Heart left ventricle (tissue), 16 donors: ENCODE results near the gene ESR2. TPM values are rescaled to one million over a fixed set of nuclear protein-coding genes. Genes with fewer than 3 reads are reported as not detected.

ENCODE experiments used
- ATAC-seq, 4 donors: fragments of 200-7000 bp; cut with Tn5 transposase; one replicate each; pipeline ENCODE4 v1.9.1; 2020 to 2022; ENCODE audit warnings: moderate library complexity in 4 of 4, mild to moderate bottlenecking in 3 of 4, moderate number of reproducible peaks in 1 of 4
- DNase-seq, 5 donors: peaks; one replicate each; pipeline ENCODE4 v3.0.0-alpha.2; 2020
- H3K27ac ChIP-seq, 12 donors: fragments of 200-600 bp; sonication (generic) in 4 of 12; one replicate each; pipeline versions ENCODE4 v1.5.0 to v1.8.0; 2016 to 2022; ENCODE audit warnings: mild to moderate bottlenecking in 2 of 12
- H3K27me3 ChIP-seq, 9 donors: fragments of 200-600 bp; sonication (generic) in 2 of 9; one replicate each; pipeline versions ENCODE4 v1.5.1 to v1.8.0; 2016 to 2022; ENCODE audit warnings: mild to moderate bottlenecking in 3 of 9
- H3K36me3 ChIP-seq, 9 donors: fragments of 200-600 bp; sonication (generic) in 2 of 9; one replicate each; pipeline versions ENCODE4 v1.5.0 to v1.8.0; 2018 to 2022; ENCODE audit warnings: mild to moderate bottlenecking in 2 of 9
- H3K4me1 ChIP-seq, 12 donors: fragments of 200-600 bp; sonication (generic) in 4 of 12; one replicate each; pipeline versions ENCODE4 v1.5.0 to v1.8.0; 2016 to 2022; ENCODE audit warnings: mild to moderate bottlenecking in 3 of 12
- H3K4me3 ChIP-seq, 12 donors: fragments of 200-600 bp; sonication (generic) in 4 of 12; one replicate each; pipeline versions ENCODE4 v1.5.0 to v1.8.0; 2017 to 2022; ENCODE audit warnings: mild to moderate bottlenecking in 9 of 12, moderate library complexity in 4 of 12
- H3K9me3 ChIP-seq, 12 donors: fragments of 200-600 bp; sonication (generic) in 4 of 12; one replicate each; pipeline versions ENCODE4 v1.5.0 to v1.8.0; 2016 to 2022; ENCODE audit warnings: mild to moderate bottlenecking in 1 of 12
- CTCF ChIP-seq, 12 donors: fragments of 200-600 bp; sonication (generic) in 4 of 12; IDR thresholded peaks; one replicate each; pipeline versions ENCODE4 v1.5.0 to v1.8.0; 2018 to 2022; ENCODE audit warnings: antibody characterized with exemption in 12 of 12, mild to moderate bottlenecking in 5 of 12
- POLR2A ChIP-seq, 2 donors: fragments of 450-650 bp; IDR thresholded peaks; one replicate each; pipeline ENCODE4 v1.6.1; 2017; ENCODE audit warnings: antibody characterized with exemption in 2 of 2, mild to moderate bottlenecking in 2 of 2, moderate library complexity in 2 of 2
- WGBS, 4 donors: extraction: QIAGEN DNeasy Blood & Tissue Kit in 2 of 4; methylation state at CpG; one replicate each; pipeline versions ENCODE4 v1.1.5 to v1.1.7; 2013 to 2018; 5-methylcytosine and 5-hydroxymethylcytosine counted together
- intact Hi-C, 10 donors: fragments of 100-400 bp; cut with DNase I; formaldehyde crosslinking; loops; one replicate each; pipeline versions ENCODE4 v1.11.1 to v1.14.2; 2022
- polyA plus RNA-seq, 2 donors: library from polyadenylated mRNA; stranded (reverse); fragments of 200-250 nt; gene quantifications; one replicate each; pipeline ENCODE4 v1.2.3, GENCODE V29; 2013
- total RNA-seq, 9 donors: library from RNA; depleted of rRNA in 2 of 9; stranded (reverse); fragments of >200 nt in 2 of 9; fragmentation: NEBNext Ultra II Directional in 3 of 9; extraction: Animal tissue kit (Norgen Biotek cat#: 25700) in 3 of 9; gene quantifications; one replicate each; pipeline versions ENCODE4 v1.1.0 to v1.2.4, GENCODE V29; 2016 to 2023
- donor health status: ischemic (EF 13 %, LVEDD 7.1; RV severe dilation, severe dysfunction).
- donor health status: healthy with polysubstance abuse.
- donor health status: DM: no; HTN: yes; CAD: no.
- donor health status: DM: no; HTN: no; CAD: no.
- donor health status: ischemic (EF 25% LVEDD 6.9; RV normal size, moderate dysfunction).
- donor health status: ischemic (EF 25% LVEDD 5.7; RV mildly dilated, moderate dysfunction).
- donor health status: healthy.
- donor health status: DM: yes; HTN: yes; CAD: no.
- donor health status: ischemic (EF 35%, LVEDD 5.7; RV mildly dilated, moderate dysfunction).
- donor health status: nonischemic (EF 11% LVEDD 7.7; RV severe dilation, severe dysfunction).
- donor health status: DM: yes; HTN: yes; CAD: no.
- donor health status: PGD.
- donor health status: ischemic (EF 29% LVEDD 5.4; RV normal size, mild dysfunction).
- donor health status: nonischemic (EF 23%, LVEDD 6.1; RV moderate dilation, normal function).

ESR2 gene
- total and polyA plus RNA-seq, 11 donors: 0.15 to 1.7 (median 0.61) TPM

- intact Hi-C loops: no loop called here
- Histone ChIP-seq H3K4me1 (no peaks in the 10 kb centered on the region), H3K36me3 (no peaks in the 10 kb centered on the region), H3K27me3 (no peaks in the 10 kb centered on the region), H3K27ac (no peak overlapping the region), H3K9me3 (no peaks in the 10 kb centered on the region), H3K4me3 (no peak overlapping the region)
- 71 to 79% (median 77%) methylated on average over 2 of the region's 2 CpGs for WGBS, 4 donors
- DNase-seq: no peak
- ATAC-seq: no peak
- TF ChIP-seq CTCF (IDR thresholded peaks at IDR 0.05): no peak
- no peak for TF ChIP-seq POLR2A (IDR thresholded peaks at IDR 0.05)
These were observed 12.4 kb downstream of the ESR2 start for GRCh38 chr14:64281805-64282204.

- Histone ChIP-seq H3K9me3 (no peaks in the 10 kb centered on the region), H3K4me1 (no peaks in the 10 kb centered on the region), H3K4me3 (no peak overlapping the region), H3K27me3 (no peaks in the 10 kb centered on the region), H3K36me3 (no peaks in the 10 kb centered on the region), H3K27ac (no peak overlapping the region)
- WGBS, 4 donors: 67 to 79% (median 69%) methylated on average over 15 of the region's 15 CpGs
- ATAC-seq: no peak
- intact Hi-C loops: no loop called here
- TF ChIP-seq POLR2A (IDR thresholded peaks at IDR 0.05) (no peak), CTCF (IDR thresholded peaks at IDR 0.05) (no peak)
- no peak for DNase-seq
These were observed 14.2 kb downstream of the ESR2 start for GRCh38 chr14:64279704-64280668.

GRCh38 chr14:64278458-64278857 is 15.7 kb downstream of the ESR2 start:
- 59 to 71% (median 69%) methylated on average over 2 of the region's 2 CpGs for WGBS, 4 donors
- H3K4me3 ChIP-seq: no peak overlapping the region
- DNase-seq (no peak), ATAC-seq (no peak)
- H3K4me1 ChIP-seq: no peaks in the 10 kb centered on the region
- intact Hi-C loops: no loop called here
- no peaks in the 10 kb centered on the region for H3K36me3 ChIP-seq
- H3K27me3 ChIP-seq: no peaks in the 10 kb centered on the region
- H3K9me3 ChIP-seq: peaks cover 0 to 4% (median 0%) of the 10 kb centered on the region in 12 donors
- TF ChIP-seq CTCF (IDR thresholded peaks at IDR 0.05) (no peak), POLR2A (IDR thresholded peaks at IDR 0.05) (no peak)
- no peak overlapping the region for H3K27ac ChIP-seq

- no peak overlapping the region for H3K4me3 ChIP-seq
- intact Hi-C loops: no loop called here
- no peak for DNase-seq
- H3K4me1 ChIP-seq: no peaks in the 10 kb centered on the region
- peaks cover 0 to 7% (median 0%) of the 10 kb centered on the region in 12 donors for H3K9me3 ChIP-seq
- H3K27ac ChIP-seq: no peak overlapping the region
- no peaks in the 10 kb centered on the region for H3K36me3 ChIP-seq
- H3K27me3 ChIP-seq: no peaks in the 10 kb centered on the region
- TF ChIP-seq CTCF (IDR thresholded peaks at IDR 0.05) (no peak), POLR2A (IDR thresholded peaks at IDR 0.05) (no peak)
- no peak for ATAC-seq
These were observed 22.2 kb downstream of the ESR2 start for GRCh38 chr14:64272019-64272418.
